GM21576 (cell line): ENCODE data around the gene MYH6.
"Not testable (repeated sequence)": the region's sequence is repeated elsewhere in the genome, so short reads cannot be mapped to it uniquely, and the experiment has no call there.

ENCODE experiments used
- ATAC-seq: cut with Tn5 transposase; IDR thresholded peaks from one replicate; pipeline ENCODE4 v1.9.1; 2021; ENCODE audit warnings: mild to moderate bottlenecking, moderate library complexity; ENCODE audit not compliant: unreplicated experiment

The MYH6 gene

GRCh38 chr14:23436327-23437132 is 28.5 kb upstream of the MYH6 start:
- ATAC-seq, result no peak

- ATAC-seq, result no peak
Measured at GRCh38 chr14:23435543-23436326, 27.7 kb upstream of the MYH6 start, which contains the start of gene MYH7. TSS of gene MYH7 (minus strand) at chr14:23435660. CDS start at chr14:23433732, 1,928 bp downstream.

- no peak for ATAC-seq
Measured at GRCh38 chr14:23434488-23435222, 26.6 kb upstream of the MYH6 start.

GRCh38 chr14:23433457-23433856 is 25.4 kb upstream of the MYH6 start:
- ATAC-seq, result no peak

- no peak for ATAC-seq
Measured at GRCh38 chr14:23432946-23433345, 24.9 kb upstream of the MYH6 start.

- no peak for ATAC-seq
Measured at GRCh38 chr14:23432102-23432925, 24.2 kb upstream of the MYH6 start.

GRCh38 chr14:23431486-23431885 is 23.4 kb upstream of the MYH6 start:
- ATAC-seq, result no peak

GRCh38 chr14:23430723-23431085 is 22.6 kb upstream of the MYH6 start:
- ATAC-seq, result no peak

GRCh38 chr14:23430016-23430722 is 22.1 kb upstream of the MYH6 start:
- ATAC-seq, result no peak

GRCh38 chr14:23428686-23429495 is 20.8 kb upstream of the MYH6 start:
- no peak for ATAC-seq

- ATAC-seq, result not testable (repeated sequence)
Measured at GRCh38 chr14:23425798-23426197, 17.7 kb upstream of the MYH6 start.

- no peak for ATAC-seq
Measured at GRCh38 chr14:23425169-23425568, 17.1 kb upstream of the MYH6 start.

GRCh38 chr14:23423657-23424056 is 15.6 kb upstream of the MYH6 start:
- no peak for ATAC-seq

GRCh38 chr14:23421594-23421993 is 13.5 kb upstream of the MYH6 start:
- no peak for ATAC-seq

GRCh38 chr14:23419646-23420045 is 11.6 kb upstream of the MYH6 start:
- not testable (repeated sequence) for ATAC-seq

- no peak for ATAC-seq
Measured at GRCh38 chr14:23418021-23418420, 9.9 kb upstream of the MYH6 start.

- not testable (repeated sequence) for ATAC-seq
Measured at GRCh38 chr14:23417269-23417668, 9.2 kb upstream of the MYH6 start.

GRCh38 chr14:23416801-23417200 is 8.7 kb upstream of the MYH6 start:
- no peak for ATAC-seq
